ENCODE results near the gene CORO1C.
A peak's percentile ranks its signal among the peaks of the same experiment; 100 is the strongest.

CORO1C gene

DNA sequence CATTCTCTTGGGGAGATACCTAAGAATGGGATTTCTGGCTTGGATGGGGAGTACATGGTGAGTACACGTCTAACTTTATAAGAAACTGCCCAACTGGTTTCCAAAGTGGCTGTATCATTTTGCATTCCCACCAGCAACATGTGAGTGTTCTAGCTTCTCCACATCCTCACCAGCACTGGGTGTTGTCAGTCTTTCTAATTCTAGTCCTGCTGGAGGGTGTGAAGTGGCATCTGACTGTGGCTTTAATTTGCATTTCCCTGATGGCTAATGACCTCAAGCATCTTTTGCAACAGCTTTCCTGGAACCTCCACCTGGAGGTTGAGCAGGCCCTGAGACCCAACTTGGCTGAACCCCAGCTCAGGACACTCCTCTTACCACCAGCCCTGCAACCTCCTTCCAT, 115.4 kb downstream of the CORO1C start:
- DNase-seq (ENCODE audit: low spot score), result no peak
- CTCF ChIA-PET, result no interaction called here
- POLR2A ChIA-PET (ENCODE audit: low non-redundant PET), result no interaction called here
- TF ChIP-seq CTCF (conservative IDR thresholded peaks at IDR 0.05; ENCODE audit: low read depth), result no peak
- H3K27ac ChIP-seq, result no peak overlapping the region

DNA sequence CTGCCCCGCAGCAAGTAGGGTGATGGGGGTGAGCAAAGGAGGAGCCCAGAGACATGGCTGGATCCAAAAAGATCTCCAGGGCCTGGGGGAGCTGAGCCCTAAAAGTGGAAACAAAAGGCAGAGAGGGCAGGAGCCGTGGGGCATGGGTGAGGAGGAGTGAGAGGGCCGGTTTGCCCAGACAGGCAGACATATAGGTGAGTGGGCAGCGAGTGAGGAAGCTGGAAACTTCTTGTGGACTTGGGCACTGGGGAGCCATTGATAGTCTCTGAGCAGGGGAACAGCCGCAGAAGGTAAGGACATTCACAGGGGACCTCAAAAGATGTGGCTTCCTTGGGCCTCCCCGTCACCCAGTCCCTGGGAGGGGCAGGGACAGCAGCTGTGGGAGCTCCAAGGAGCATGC, 116.7 kb downstream of the CORO1C start:
- no peak for DNase-seq (ENCODE audit: low spot score)
- no peak for TF ChIP-seq CTCF (conservative IDR thresholded peaks at IDR 0.05; ENCODE audit: low read depth)
- POLR2A ChIA-PET (ENCODE audit: low non-redundant PET), result no interaction called here
- no peak overlapping the region for H3K27ac ChIP-seq
- CTCF ChIA-PET, result no interaction called here

- H3K27ac ChIP-seq, result no peak overlapping the region
- DNase-seq (ENCODE audit: low spot score), result no peak
- no peak for TF ChIP-seq CTCF (conservative IDR thresholded peaks at IDR 0.05; ENCODE audit: low read depth)
- POLR2A ChIA-PET (ENCODE audit: low non-redundant PET), result no interaction called here
- CTCF ChIA-PET, result no interaction called here
These were observed 117.3 kb downstream of the CORO1C start for GRCh38 chr12:108614041-108614440.

GRCh38 chr12:108613548-108613947, 117.8 kb downstream of the CORO1C start:
- TF ChIP-seq CTCF (conservative IDR thresholded peaks at IDR 0.05; ENCODE audit: low read depth), result no peak
- no peak for DNase-seq (ENCODE audit: low spot score)
- POLR2A ChIA-PET (ENCODE audit: low non-redundant PET), result no interaction called here
- no peak overlapping the region for H3K27ac ChIP-seq
- CTCF ChIA-PET, result no interaction called here

- TF ChIP-seq CTCF (conservative IDR thresholded peaks at IDR 0.05; ENCODE audit: low read depth), result no peak
- H3K27ac ChIP-seq, result no peak overlapping the region
- CTCF ChIA-PET, result interaction anchor here (0.6 kb wide), 2 partner anchors 616 to 1670 kb away, joined by 3 to 7 read pairs; no protein-coding TSS in a partner anchor
- POLR2A ChIA-PET (ENCODE audit: low non-redundant PET), result interaction anchor here (0.6 kb wide), 1 partner anchor 48 kb away, joined by 3 read pairs; no protein-coding TSS in a partner anchor
- DNase-seq (ENCODE audit: low spot score), result no peak
These were observed 118.5 kb downstream of the CORO1C start for GRCh38 chr12:108612788-108613282.

- no peak overlapping the region for H3K27ac ChIP-seq
- TF ChIP-seq CTCF (conservative IDR thresholded peaks at IDR 0.05; ENCODE audit: low read depth), result no peak
- DNase-seq (ENCODE audit: low spot score), result peak; percentile 83
- POLR2A ChIA-PET (ENCODE audit: low non-redundant PET), result interaction anchor here (0.6 kb wide), 1 partner anchor 47 kb away, joined by 3 read pairs; no protein-coding TSS in a partner anchor
- CTCF ChIA-PET, result interaction anchor here (0.6 kb wide), 1 partner anchor 816 kb away, joined by 5 read pairs; no protein-coding TSS in a partner anchor
These were observed 119.4 kb downstream of the CORO1C start for GRCh38 chr12:108611884-108612415.
